BE2C (cell line): ENCODE measurements around the gene ACOT9.
A peak's percentile ranks its signal among the peaks of the same experiment; 100 is the strongest.

Experiments used
- DNase-seq: peaks from one replicate; pipeline ENCODE4 v3.0.0-alpha.2; 2020
- H3K27me3 ChIP-seq: fragments of 250-450 bp; sonication (Bioruptor Pico); 2 replicates; pipeline ENCODE4 v1.5.1; 2020; ENCODE audit warnings: mild to moderate bottlenecking
- H3K36me3 ChIP-seq: fragments of 250-450 bp; sonication (Bioruptor Pico); 2 replicates; pipeline ENCODE4 v1.5.1; 2020; ENCODE audit warnings: mild to moderate bottlenecking
- H3K4me1 ChIP-seq: fragments of 250-450 bp; sonication (Bioruptor Pico); 2 replicates; pipeline ENCODE4 v1.5.1; 2020
- H3K4me3 ChIP-seq: 2 replicates; pipeline ENCODE4 v1.5.1; 2011; ENCODE audit warnings: low read depth, low read length
- H3K9me3 ChIP-seq: fragments of 250-450 bp; sonication (Bioruptor Pico); 2 replicates; pipeline ENCODE4 v1.5.1; 2020
- CTCF ChIP-seq: IDR thresholded peaks from 2 replicates; pipeline ENCODE4 v1.5.1; 2012; ENCODE audit warnings: mild to moderate bottlenecking, low read depth, low read length

The ACOT9 gene

GRCh38 chrX:23787745-23788118 lies 44.7 kb upstream of the ACOT9 start:
- no peak for DNase-seq
- no peak for TF ChIP-seq CTCF
- Histone ChIP-seq H3K9me3 (no peaks in the 10 kb centered on the region), H3K27me3 (no peaks in the 10 kb centered on the region), H3K4me3 (no peak overlapping the region), H3K36me3 (no peaks in the 10 kb centered on the region), H3K4me1 (no peaks in the 10 kb centered on the region)

GRCh38 chrX:23786268-23786815 lies 43.3 kb upstream of the ACOT9 start:
- H3K9me3 ChIP-seq = no peaks in the 10 kb centered on the region
- no peak overlapping the region for H3K4me3 ChIP-seq
- DNase-seq = no peak
- H3K4me1 ChIP-seq = no peaks in the 10 kb centered on the region
- H3K36me3 ChIP-seq = no peaks in the 10 kb centered on the region
- TF ChIP-seq CTCF = no peak
- H3K27me3 ChIP-seq = no peaks in the 10 kb centered on the region

- no peak for TF ChIP-seq CTCF
- Histone ChIP-seq H3K36me3 (no peaks in the 10 kb centered on the region), H3K4me3 (no peak overlapping the region), H3K4me1 (no peaks in the 10 kb centered on the region), H3K9me3 (no peaks in the 10 kb centered on the region), H3K27me3 (no peaks in the 10 kb centered on the region)
- no peak for DNase-seq
Observed at GRCh38 chrX:23785580-23785979, 42.5 kb upstream of the ACOT9 start.

- no peak for DNase-seq
- H3K27me3 ChIP-seq = no peaks in the 10 kb centered on the region
- H3K4me3 ChIP-seq = no peak overlapping the region
Observed at GRCh38 chrX:23784470-23785331, 41.6 kb upstream of the ACOT9 start.

GRCh38 chrX:23783589-23784469 lies 40.8 kb upstream of the ACOT9 start:
- no peak for TF ChIP-seq CTCF

More at GRCh38 chrX:23784470-23785331, 41.6 kb upstream of the ACOT9 start:
- Histone ChIP-seq H3K36me3 (no peaks in the 10 kb centered on the region), H3K4me1 (no peaks in the 10 kb centered on the region), H3K9me3 (no peaks in the 10 kb centered on the region)
- TF ChIP-seq CTCF = no peak

More at GRCh38 chrX:23783589-23784469, 40.8 kb upstream of the ACOT9 start:
- Histone ChIP-seq H3K4me3 (peak overlapping the region; percentile 81), H3K36me3 (no peaks in the 10 kb centered on the region), H3K4me1 (no peaks in the 10 kb centered on the region), H3K27me3 (no peaks in the 10 kb centered on the region), H3K9me3 (no peaks in the 10 kb centered on the region)
- no peak for DNase-seq
